WTC11 (cell line): ENCODE results near the gene ADCY2. TPM values are rescaled to one million over a fixed set of nuclear protein-coding genes. Genes with fewer than 3 reads are reported as not detected.

Experiments used
- ATAC-seq: fragments of 200-7000 bp; cut with Tn5 transposase; 2 replicates; pipeline ENCODE4 v1.10.0; 2021; ENCODE audit warnings: mild to moderate bottlenecking, moderate library complexity
- CTCF ChIA-PET: fragments of 300-600 bp; sonication (Branson Sonifier 250); formaldehyde crosslinking; loops from one replicate; lab custom pipeline; 2021; ENCODE audit warnings: antibody characterized with exemption; lab: Charles Lee
- POLR2A ChIA-PET: fragments of 350-600 bp; sonication (Branson Sonifier 250); formaldehyde crosslinking; loops from one replicate; lab custom pipeline; 2021; ENCODE audit warnings: antibody characterized with exemption; lab: Charles Lee
- DNase-seq: peaks from one replicate; pipeline ENCODE4 v3.0.0; 2021; ENCODE audit warnings: low spot score
- H3K27ac Mint-ChIP-seq: 2 replicates; pipeline ENCODE4 v1.8.0; 2021; ENCODE audit warnings: mixed read lengths
- H3K27me3 Mint-ChIP-seq: 2 replicates; pipeline ENCODE4 v1.8.0; 2021; ENCODE audit warnings: low read depth, mild to moderate bottlenecking, moderate library complexity, mixed read lengths
- H3K36me3 Mint-ChIP-seq: 2 replicates; pipeline ENCODE4 v1.8.0; 2021; ENCODE audit warnings: mixed read lengths
- H3K4me1 Mint-ChIP-seq: 2 replicates; pipeline ENCODE4 v1.8.0; 2022; ENCODE audit warnings: mixed read lengths
- H3K4me3 Mint-ChIP-seq: 2 replicates; pipeline ENCODE4 v1.8.0; 2021; ENCODE audit warnings: mild to moderate bottlenecking, moderate library complexity, mixed read lengths
- H3K9me3 Mint-ChIP-seq: 2 replicates; pipeline ENCODE4 v1.8.0; 2021; ENCODE audit warnings: mixed read lengths
- ATF1 ChIP-seq: sonication (generic); formaldehyde crosslinking; IDR thresholded peaks from 2 replicates; pipeline ENCODE4 v1.8.1; 2023; ENCODE audit warnings: mild to moderate bottlenecking, moderate library complexity, missing genetic modification reagents
- CBFB ChIP-seq: sonication (generic); formaldehyde crosslinking; IDR thresholded peaks from 2 replicates; pipeline ENCODE4 v1.8.1; 2022; ENCODE audit warnings: mild to moderate bottlenecking, low read depth, missing genetic modification reagents
- FOXJ3 ChIP-seq: sonication (generic); formaldehyde crosslinking; IDR thresholded peaks from 2 replicates; pipeline ENCODE4 v1.9.0; 2021; ENCODE audit warnings: missing genetic modification reagents, mild to moderate bottlenecking, borderline replicate concordance
- GRHL2 ChIP-seq: fragments of 250-450 bp; sonication (Bioruptor Pico); IDR thresholded peaks from 2 replicates; pipeline ENCODE4 v1.8.0; 2022; ENCODE audit warnings: mild to moderate bottlenecking, moderate library complexity; ENCODE audit not compliant: insufficient replicate concordance, severe bottlenecking
- GTF2I ChIP-seq: fragments of 250-450 bp; sonication (Bioruptor Pico); conservative IDR thresholded peaks from 2 replicates; pipeline ENCODE4 v1.4.0; 2021; ENCODE audit warnings: mild to moderate bottlenecking
- HMGA2 ChIP-seq: fragments of 250-450 bp; sonication (Bioruptor Pico); IDR thresholded peaks from 2 replicates; pipeline ENCODE4 v1.4.0; 2021; ENCODE audit warnings: mild to moderate bottlenecking, moderate library complexity
- JUN ChIP-seq: sonication (generic); formaldehyde crosslinking; IDR thresholded peaks from 2 replicates; pipeline ENCODE4 v1.8.0; 2023; ENCODE audit warnings: mild to moderate bottlenecking, missing genetic modification reagents
- NFYB ChIP-seq: sonication (generic); formaldehyde crosslinking; conservative IDR thresholded peaks from 2 replicates; pipeline ENCODE4 v1.8.0; 2022; ENCODE audit warnings: low read depth, missing genetic modification reagents
- NR3C1 ChIP-seq: sonication (generic); formaldehyde crosslinking; conservative IDR thresholded peaks from 2 replicates; pipeline ENCODE4 v1.8.1; 2023; ENCODE audit warnings: low read depth, mild to moderate bottlenecking, missing genetic modification reagents
- OVOL2 ChIP-seq: fragments of 250-450 bp; sonication (Bioruptor Pico); IDR thresholded peaks from 2 replicates; pipeline ENCODE4 v1.9.0; 2021; ENCODE audit warnings: mild to moderate bottlenecking, borderline replicate concordance
- RELA ChIP-seq: sonication (generic); formaldehyde crosslinking; IDR thresholded peaks from 2 replicates; pipeline ENCODE4 v1.8.1; 2022; ENCODE audit warnings: missing genetic modification reagents, mild to moderate bottlenecking, borderline replicate concordance
- RORB ChIP-seq: fragments of 250-450 bp; sonication (Bioruptor Pico); IDR thresholded peaks from 2 replicates; pipeline ENCODE4 v1.9.0; 2021; ENCODE audit warnings: mild to moderate bottlenecking
- SP1 ChIP-seq: sonication (generic); formaldehyde crosslinking; conservative IDR thresholded peaks from 2 replicates; pipeline ENCODE4 v1.8.1; 2022; ENCODE audit warnings: missing genetic modification reagents
- TEAD1 ChIP-seq: sonication (generic); formaldehyde crosslinking; IDR thresholded peaks from 2 replicates; pipeline ENCODE4 v1.8.0; 2022; ENCODE audit warnings: mild to moderate bottlenecking, missing genetic modification reagents
- ZBTB21 ChIP-seq: sonication (generic); formaldehyde crosslinking; IDR thresholded peaks from 2 replicates; pipeline ENCODE4 v1.8.1; 2023; ENCODE audit warnings: mild to moderate bottlenecking, missing genetic modification reagents, borderline replicate concordance
- ZNF121 ChIP-seq: sonication (generic); formaldehyde crosslinking; IDR thresholded peaks from 2 replicates; pipeline ENCODE4 v1.8.0; 2023; ENCODE audit warnings: missing genetic modification reagents
- ZNF138 ChIP-seq: sonication (generic); formaldehyde crosslinking; conservative IDR thresholded peaks from 2 replicates; pipeline ENCODE4 v1.8.1; 2022; ENCODE audit warnings: mild to moderate bottlenecking, moderate library complexity, missing genetic modification reagents
- ZNF396 ChIP-seq: fragments of 250-450 bp; sonication (Bioruptor Pico); IDR thresholded peaks from 2 replicates; pipeline ENCODE4 v1.8.0; 2021; ENCODE audit warnings: mild to moderate bottlenecking, moderate library complexity, borderline replicate concordance
- ZNF416 ChIP-seq: fragments of 250-450 bp; sonication (Bioruptor Pico); IDR thresholded peaks from 2 replicates; pipeline ENCODE4 v1.9.0; 2021; ENCODE audit warnings: mild to moderate bottlenecking, inconsistent platforms
- total RNA-seq: library from RNA; stranded (reverse); gene quantifications from 3 replicates; pipeline ENCODE4 v1.2.3, GENCODE V29; 2021
- TF ChIP-seq, protein P1 (sequence below): sonication (generic); formaldehyde crosslinking; IDR thresholded peaks from 2 replicates; pipeline ENCODE4 v1.8.1; 2023; ENCODE audit warnings: mild to moderate bottlenecking, missing genetic modification reagents
- TF ChIP-seq, protein P2 (sequence below): sonication (generic); formaldehyde crosslinking; IDR thresholded peaks from 2 replicates; pipeline ENCODE4 v1.8.1; 2022; ENCODE audit warnings: missing genetic modification reagents, borderline replicate concordance
- TF ChIP-seq, protein P3 (sequence below): fragments of 250-450 bp; sonication (Bioruptor Pico); IDR thresholded peaks from 2 replicates; pipeline ENCODE4 v1.9.0; 2021; ENCODE audit warnings: mild to moderate bottlenecking
- TF ChIP-seq, protein P4 (sequence below): sonication (generic); formaldehyde crosslinking; IDR thresholded peaks from 2 replicates; pipeline ENCODE4 v1.8.0; 2022; ENCODE audit warnings: mild to moderate bottlenecking, missing genetic modification reagents
- TF ChIP-seq, protein P5 (sequence below): fragments of 250-450 bp; sonication (Bioruptor Pico); IDR thresholded peaks from 2 replicates; pipeline ENCODE4 v1.9.0; 2021; ENCODE audit warnings: mild to moderate bottlenecking
- TF ChIP-seq, protein P6 (sequence below): sonication (generic); formaldehyde crosslinking; IDR thresholded peaks from 2 replicates; pipeline ENCODE4 v1.8.0; 2022; ENCODE audit warnings: mild to moderate bottlenecking, missing genetic modification reagents

ADCY2 gene
- total RNA-seq, 1 experiment from 2014 or later, result 142 TPM

DNA sequence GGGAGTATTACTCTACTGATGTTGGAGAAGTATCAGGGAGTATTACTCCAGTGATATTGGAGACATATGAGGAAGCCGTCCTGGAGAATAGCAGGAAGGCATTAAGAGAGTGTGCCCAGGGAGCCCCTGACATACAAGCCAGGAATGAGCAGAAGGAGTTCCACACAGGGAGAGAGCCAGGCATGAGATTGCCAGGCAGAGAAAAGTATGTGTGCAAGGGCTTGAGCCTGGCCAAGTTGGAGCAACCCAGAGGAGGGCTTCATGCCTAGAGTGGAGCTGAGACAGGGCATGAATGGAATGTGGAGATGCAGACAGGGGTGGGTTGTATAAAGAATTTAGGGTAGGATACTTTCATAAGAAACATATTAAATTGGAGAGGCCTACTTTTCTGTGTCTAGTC is 213.8 kb downstream of the ADCY2 start:
- H3K36me3 Mint-ChIP-seq, result peaks cover 20% of the 10 kb centered on the region
- H3K4me3 Mint-ChIP-seq, result no peak overlapping the region
- peaks cover 15% of the 10 kb centered on the region for H3K9me3 Mint-ChIP-seq
- H3K27ac Mint-ChIP-seq, result peak overlapping the region; percentile 2; the same call in 1 of the 2 replicates
- DNase-seq, result no peak
- POLR2A ChIA-PET, result no interaction called here
- peaks cover 62% of the 10 kb centered on the region for H3K4me1 Mint-ChIP-seq
- H3K27me3 Mint-ChIP-seq, result no peaks in the 10 kb centered on the region
- CTCF ChIA-PET, result no interaction called here
- no peak; the same call in 1 of the 2 replicates for ATAC-seq
- TF ChIP-seq RELA (CRISPR knock-in tag) (no peak), ZNF121 (CRISPR knock-in tag) (no peak), NR3C1 (no peak), JUN (CRISPR knock-in tag) (no peak), CBFB (CRISPR knock-in tag) (no peak), FOXJ3 (no peak), GTF2I (CRISPR knock-in tag) (no peak), TEAD1 (CRISPR knock-in tag) (no peak), OVOL2 (CRISPR knock-in tag) (no peak), ZNF416 (CRISPR knock-in tag) (no peak)
- TF ChIP-seq, protein P1, sequence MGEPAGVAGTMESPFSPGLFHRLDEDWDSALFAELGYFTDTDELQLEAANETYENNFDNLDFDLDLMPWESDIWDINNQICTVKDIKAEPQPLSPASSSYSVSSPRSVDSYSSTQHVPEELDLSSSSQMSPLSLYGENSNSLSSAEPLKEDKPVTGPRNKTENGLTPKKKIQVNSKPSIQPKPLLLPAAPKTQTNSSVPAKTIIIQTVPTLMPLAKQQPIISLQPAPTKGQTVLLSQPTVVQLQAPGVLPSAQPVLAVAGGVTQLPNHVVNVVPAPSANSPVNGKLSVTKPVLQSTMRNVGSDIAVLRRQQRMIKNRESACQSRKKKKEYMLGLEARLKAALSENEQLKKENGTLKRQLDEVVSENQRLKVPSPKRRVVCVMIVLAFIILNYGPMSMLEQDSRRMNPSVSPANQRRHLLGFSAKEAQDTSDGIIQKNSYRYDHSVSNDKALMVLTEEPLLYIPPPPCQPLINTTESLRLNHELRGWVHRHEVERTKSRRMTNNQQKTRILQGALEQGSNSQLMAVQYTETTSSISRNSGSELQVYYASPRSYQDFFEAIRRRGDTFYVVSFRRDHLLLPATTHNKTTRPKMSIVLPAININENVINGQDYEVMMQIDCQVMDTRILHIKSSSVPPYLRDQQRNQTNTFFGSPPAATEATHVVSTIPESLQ, result no peak
- TF ChIP-seq, protein P2, sequence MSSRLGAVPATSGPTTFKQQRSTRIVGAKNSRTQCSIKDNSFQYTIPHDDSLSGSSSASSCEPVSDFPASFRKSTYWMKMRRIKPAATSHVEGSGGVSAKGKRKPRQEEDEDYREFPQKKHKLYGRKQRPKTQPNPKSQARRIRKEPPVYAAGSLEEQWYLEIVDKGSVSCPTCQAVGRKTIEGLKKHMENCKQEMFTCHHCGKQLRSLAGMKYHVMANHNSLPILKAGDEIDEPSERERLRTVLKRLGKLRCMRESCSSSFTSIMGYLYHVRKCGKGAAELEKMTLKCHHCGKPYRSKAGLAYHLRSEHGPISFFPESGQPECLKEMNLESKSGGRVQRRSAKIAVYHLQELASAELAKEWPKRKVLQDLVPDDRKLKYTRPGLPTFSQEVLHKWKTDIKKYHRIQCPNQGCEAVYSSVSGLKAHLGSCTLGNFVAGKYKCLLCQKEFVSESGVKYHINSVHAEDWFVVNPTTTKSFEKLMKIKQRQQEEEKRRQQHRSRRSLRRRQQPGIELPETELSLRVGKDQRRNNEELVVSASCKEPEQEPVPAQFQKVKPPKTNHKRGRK (CRISPR knock-in tag), result no peak

DNA sequence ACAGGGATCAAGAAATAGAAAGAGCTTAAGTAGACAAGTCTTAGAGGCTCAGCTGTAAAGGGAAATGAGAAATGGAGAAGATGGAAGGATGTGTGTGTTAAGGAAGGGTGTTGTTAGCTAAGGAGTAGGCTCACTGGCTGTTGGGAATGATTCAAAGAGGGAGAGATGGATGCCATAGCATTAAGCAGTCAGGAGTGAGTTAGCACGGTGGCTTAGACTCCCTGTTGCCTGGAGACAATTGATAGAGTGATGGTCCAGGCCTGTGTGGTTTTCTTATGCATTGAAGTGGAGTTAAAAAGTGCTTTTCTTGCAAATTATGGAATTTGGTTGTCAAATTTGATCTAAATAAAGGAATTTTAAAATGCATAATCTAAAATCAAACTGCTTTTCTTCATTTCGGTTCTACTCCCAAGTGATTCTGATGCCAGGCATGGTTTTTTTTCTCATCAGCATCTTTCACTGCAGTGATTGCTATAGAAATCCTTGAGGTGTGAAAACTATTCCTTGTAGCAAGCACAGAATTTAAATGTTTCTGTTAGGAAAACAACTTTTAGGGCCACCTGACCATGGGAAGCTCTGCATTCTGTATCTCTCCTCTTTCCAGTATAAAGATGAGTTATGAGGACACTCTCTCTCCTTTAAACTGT is 214.7 kb downstream of the ADCY2 start:
- DNase-seq (no peak), ATAC-seq (peak; percentile 14)
- CTCF ChIA-PET, result no interaction called here
- peaks cover 22% of the 10 kb centered on the region for H3K36me3 Mint-ChIP-seq
- peaks cover 64% of the 10 kb centered on the region for H3K4me1 Mint-ChIP-seq
- no peak overlapping the region for H3K4me3 Mint-ChIP-seq
- H3K27ac Mint-ChIP-seq, result peak overlapping the region; percentile 35
- TF ChIP-seq RORB (CRISPR knock-in tag) (no peak), ZBTB21 (CRISPR knock-in tag) (no peak), ZNF138 (CRISPR knock-in tag) (no peak), HMGA2 (CRISPR knock-in tag) (no peak), GRHL2 (CRISPR knock-in tag) (no peak), ZNF396 (CRISPR knock-in tag) (no peak)
- TF ChIP-seq, protein P3, sequence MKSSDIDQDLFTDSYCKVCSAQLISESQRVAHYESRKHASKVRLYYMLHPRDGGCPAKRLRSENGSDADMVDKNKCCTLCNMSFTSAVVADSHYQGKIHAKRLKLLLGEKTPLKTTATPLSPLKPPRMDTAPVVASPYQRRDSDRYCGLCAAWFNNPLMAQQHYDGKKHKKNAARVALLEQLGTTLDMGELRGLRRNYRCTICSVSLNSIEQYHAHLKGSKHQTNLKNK (CRISPR knock-in tag), result no peak
- TF ChIP-seq, protein P4, sequence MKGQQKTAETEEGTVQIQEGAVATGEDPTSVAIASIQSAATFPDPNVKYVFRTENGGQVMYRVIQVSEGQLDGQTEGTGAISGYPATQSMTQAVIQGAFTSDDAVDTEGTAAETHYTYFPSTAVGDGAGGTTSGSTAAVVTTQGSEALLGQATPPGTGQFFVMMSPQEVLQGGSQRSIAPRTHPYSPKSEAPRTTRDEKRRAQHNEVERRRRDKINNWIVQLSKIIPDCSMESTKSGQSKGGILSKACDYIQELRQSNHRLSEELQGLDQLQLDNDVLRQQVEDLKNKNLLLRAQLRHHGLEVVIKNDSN, result no peak
- H3K27me3 Mint-ChIP-seq, result no peaks in the 10 kb centered on the region
- peaks cover 15% of the 10 kb centered on the region for H3K9me3 Mint-ChIP-seq
- POLR2A ChIA-PET, result no interaction called here

DNA sequence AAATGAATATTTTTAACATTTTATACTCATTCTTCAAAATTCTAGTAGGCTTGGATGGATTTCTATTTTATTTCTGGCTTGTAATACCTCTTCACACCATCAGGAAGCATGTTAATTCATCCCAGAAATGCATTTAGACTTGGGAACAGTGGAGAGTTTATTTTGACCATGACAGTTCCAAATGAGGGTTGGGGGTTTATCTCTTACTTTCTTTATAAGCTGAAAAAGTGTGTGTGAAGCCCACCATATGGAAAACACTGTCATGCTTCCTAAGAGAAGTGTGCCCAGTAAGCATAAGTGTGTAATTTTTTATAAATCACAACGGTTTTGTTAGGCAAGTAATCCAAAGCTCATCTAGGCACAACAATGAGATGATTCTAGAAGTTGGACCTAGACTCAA is 215.6 kb downstream of the ADCY2 start:
- Mint-ChIP-seq H3K36me3 (peaks cover 22% of the 10 kb centered on the region), H3K27ac (no peak overlapping the region), H3K9me3 (peaks cover 15% of the 10 kb centered on the region), H3K4me3 (no peak overlapping the region), H3K27me3 (no peaks in the 10 kb centered on the region), H3K4me1 (peaks cover 63% of the 10 kb centered on the region)
- ATAC-seq (no peak), DNase-seq (no peak)
- ChIA-PET POLR2A (no interaction called here), CTCF (no interaction called here)
- TF ChIP-seq, protein P5, sequence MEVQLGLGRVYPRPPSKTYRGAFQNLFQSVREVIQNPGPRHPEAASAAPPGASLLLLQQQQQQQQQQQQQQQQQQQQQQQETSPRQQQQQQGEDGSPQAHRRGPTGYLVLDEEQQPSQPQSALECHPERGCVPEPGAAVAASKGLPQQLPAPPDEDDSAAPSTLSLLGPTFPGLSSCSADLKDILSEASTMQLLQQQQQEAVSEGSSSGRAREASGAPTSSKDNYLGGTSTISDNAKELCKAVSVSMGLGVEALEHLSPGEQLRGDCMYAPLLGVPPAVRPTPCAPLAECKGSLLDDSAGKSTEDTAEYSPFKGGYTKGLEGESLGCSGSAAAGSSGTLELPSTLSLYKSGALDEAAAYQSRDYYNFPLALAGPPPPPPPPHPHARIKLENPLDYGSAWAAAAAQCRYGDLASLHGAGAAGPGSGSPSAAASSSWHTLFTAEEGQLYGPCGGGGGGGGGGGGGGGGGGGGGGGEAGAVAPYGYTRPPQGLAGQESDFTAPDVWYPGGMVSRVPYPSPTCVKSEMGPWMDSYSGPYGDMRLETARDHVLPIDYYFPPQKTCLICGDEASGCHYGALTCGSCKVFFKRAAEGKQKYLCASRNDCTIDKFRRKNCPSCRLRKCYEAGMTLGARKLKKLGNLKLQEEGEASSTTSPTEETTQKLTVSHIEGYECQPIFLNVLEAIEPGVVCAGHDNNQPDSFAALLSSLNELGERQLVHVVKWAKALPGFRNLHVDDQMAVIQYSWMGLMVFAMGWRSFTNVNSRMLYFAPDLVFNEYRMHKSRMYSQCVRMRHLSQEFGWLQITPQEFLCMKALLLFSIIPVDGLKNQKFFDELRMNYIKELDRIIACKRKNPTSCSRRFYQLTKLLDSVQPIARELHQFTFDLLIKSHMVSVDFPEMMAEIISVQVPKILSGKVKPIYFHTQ (CRISPR knock-in tag), result no peak
- TF ChIP-seq NFYB (CRISPR knock-in tag), result no peak
- no peak for TF ChIP-seq ATF1 (CRISPR knock-in tag)
- TF ChIP-seq, protein P4, result no peak
- no peak for TF ChIP-seq CBFB (CRISPR knock-in tag)
- TF ChIP-seq, protein P6, sequence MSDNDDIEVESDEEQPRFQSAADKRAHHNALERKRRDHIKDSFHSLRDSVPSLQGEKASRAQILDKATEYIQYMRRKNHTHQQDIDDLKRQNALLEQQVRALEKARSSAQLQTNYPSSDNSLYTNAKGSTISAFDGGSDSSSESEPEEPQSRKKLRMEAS (CRISPR knock-in tag), result no peak
- no peak for TF ChIP-seq GRHL2 (CRISPR knock-in tag)
- no peak for TF ChIP-seq SP1 (CRISPR knock-in tag)
